HTR-8/SVneo (cell line): ENCODE data around the gene FZD2.
A peak's percentile ranks its signal among the peaks of the same experiment; 100 is the strongest.
"Not testable (repeated sequence)": the region's sequence is repeated elsewhere in the genome, so short reads cannot be mapped to it uniquely, and the experiment has no call there.

Experiments used
- DNase-seq: peaks from one replicate; pipeline ENCODE4 v3.0.0; 2011; ENCODE audit warnings: low spot score, mixed read lengths; ENCODE audit not compliant: insufficient read length
- FAIRE-seq: peaks from 2 replicates; lab custom pipeline; 2011; peaks lifted over from hg19 to GRCh38; lab: Jason Lieb, UNC

FZD2 gene

GRCh38 chr17:44556832-44557606, at the start of gene FZD2:
FZD2 (plus strand) TSS chr17:44557484; CDS start chr17:44557689, 205 bp downstream.
- FAIRE-seq (no peak), DNase-seq (peak; percentile 99)

GRCh38 chr17:44511241-44512134, 45.8 kb upstream of the FZD2 start:
- not testable (repeated sequence) for FAIRE-seq, DNase-seq

- FAIRE-seq (no peak), DNase-seq (peak; percentile 51)
Measured at GRCh38 chr17:44518032-44518431, 39.3 kb upstream of the FZD2 start.

GRCh38 chr17:44522883-44523671, 34.2 kb upstream of the FZD2 start:
- FAIRE-seq (no peak), DNase-seq (peak; percentile 82)

- DNase-seq (no peak), FAIRE-seq (no peak)
Measured at GRCh38 chr17:44523672-44523972, 33.7 kb upstream of the FZD2 start.

GRCh38 chr17:44527102-44527501, 30.2 kb upstream of the FZD2 start:
- FAIRE-seq (peak; percentile 48), DNase-seq (no peak)

GRCh38 chr17:44527954-44528353, 29.3 kb upstream of the FZD2 start:
- FAIRE-seq = no peak
- no peak for DNase-seq

- no peak for FAIRE-seq
- no peak for DNase-seq
Measured at GRCh38 chr17:44529864-44530263, 27.4 kb upstream of the FZD2 start.

GRCh38 chr17:44530896-44531418, 26.3 kb upstream of the FZD2 start:
- DNase-seq (no peak), FAIRE-seq (no peak)

- DNase-seq = peak; percentile 98
- peak; percentile 98 for FAIRE-seq
Measured at GRCh38 chr17:44533533-44534246, 23.6 kb upstream of the FZD2 start.

- DNase-seq (no peak), FAIRE-seq (peak; percentile 92)
Measured at GRCh38 chr17:44536090-44536953, 21.0 kb upstream of the FZD2 start.

- FAIRE-seq, DNase-seq: not testable (repeated sequence)
Measured at GRCh38 chr17:44537922-44538321, 19.4 kb upstream of the FZD2 start.

- FAIRE-seq (no peak), DNase-seq (no peak)
Measured at GRCh38 chr17:44539673-44540072, 17.6 kb upstream of the FZD2 start.

- DNase-seq = no peak
- peak; percentile 88 for FAIRE-seq
Measured at GRCh38 chr17:44540246-44541084, 16.8 kb upstream of the FZD2 start.

- DNase-seq (no peak), FAIRE-seq (peak; percentile 51)
Measured at GRCh38 chr17:44541884-44542581, 15.3 kb upstream of the FZD2 start.

GRCh38 chr17:44543213-44543904, 13.9 kb upstream of the FZD2 start:
- DNase-seq = peak; percentile 92
- FAIRE-seq = peak; percentile 89
